OCI-M2 (cell line): ENCODE results near the gene IL17REL.

ENCODE experiments used
- DNase-seq: peaks from one replicate; lab custom pipeline; 2025; ENCODE audit not compliant: unreplicated experiment; lab: John Stamatoyannopoulos, UW

Gene IL17REL

GRCh38 chr22:50012211-50013181, at the start of gene IL17REL:
Gene IL17REL, minus strand, starts transcription at chr22:50012765. Its CDS starts 119 bp downstream, at chr22:50012646.
- no peak for DNase-seq

- DNase-seq, result no peak
Measured at GRCh38 chr22:50061824-50062355, 49.3 kb upstream of the IL17REL start.

- DNase-seq, result no peak
Measured at GRCh38 chr22:50061141-50061823, 48.7 kb upstream of the IL17REL start.

GRCh38 chr22:50060441-50061140, 48.0 kb upstream of the IL17REL start:
- DNase-seq, result no peak

GRCh38 chr22:50059881-50060262, 47.3 kb upstream of the IL17REL start:
- DNase-seq, result no peak

GRCh38 chr22:50058906-50059880, 46.6 kb upstream of the IL17REL start:
- DNase-seq, result no peak

GRCh38 chr22:50058061-50058905, 45.7 kb upstream of the IL17REL start, which contains the start of gene TTLL8:
Gene TTLL8, minus strand, starts transcription at chr22:50058298.
- no peak for DNase-seq

GRCh38 chr22:50057278-50058060, 44.9 kb upstream of the IL17REL start:
- no peak for DNase-seq

- no peak for DNase-seq
Measured at GRCh38 chr22:50056214-50056972, 43.8 kb upstream of the IL17REL start.

- DNase-seq, result no peak
Measured at GRCh38 chr22:50053861-50054260, 41.3 kb upstream of the IL17REL start.

GRCh38 chr22:50051930-50052329, 39.4 kb upstream of the IL17REL start:
- no peak for DNase-seq

- DNase-seq, result no peak
Measured at GRCh38 chr22:50049299-50050195, 37.0 kb upstream of the IL17REL start.

- no peak for DNase-seq
Measured at GRCh38 chr22:50048836-50049235, 36.3 kb upstream of the IL17REL start.

GRCh38 chr22:50048061-50048765, 35.6 kb upstream of the IL17REL start:
- DNase-seq, result no peak

- DNase-seq, result no peak
Measured at GRCh38 chr22:50047346-50047745, 34.8 kb upstream of the IL17REL start.
